GM12875 (cell line): Measurements from ENCODE around the gene TRDN.

ENCODE experiments used
- H3K4me3 ChIP-seq: one replicate; pipeline ENCODE4 v1.5.1; 2011; ENCODE audit warnings: low read depth, low read length, control low read depth
- TF ChIP-seq, protein P1 (sequence below): IDR thresholded peaks from 2 replicates; pipeline ENCODE4 v1.5.1; 2011; ENCODE audit warnings: low read depth, mild to moderate bottlenecking, control low read depth, inconsistent platforms, low read length, moderate library complexity, borderline replicate concordance; ENCODE audit not compliant: insufficient read depth

TRDN gene

DNA sequence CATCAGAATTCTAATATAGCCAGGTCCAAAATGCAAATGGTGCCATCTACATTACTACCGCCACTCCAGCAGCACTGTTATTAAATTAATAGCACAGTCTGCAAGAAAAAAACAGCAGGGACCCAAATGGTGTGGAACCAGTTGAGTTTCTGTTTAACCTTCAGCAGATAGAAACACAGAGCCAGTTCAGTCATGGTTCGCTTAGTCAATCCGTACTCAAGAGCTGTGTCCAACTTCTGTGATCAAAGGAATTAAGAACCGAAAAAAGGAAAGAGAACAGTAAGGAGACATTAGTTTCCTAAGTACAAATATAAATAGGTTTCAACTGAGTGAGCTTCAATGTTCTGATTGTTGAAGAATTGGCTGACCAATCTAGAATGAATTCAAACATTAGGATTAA, 107.7 kb downstream of the TRDN start:
- TF ChIP-seq, protein P1, sequence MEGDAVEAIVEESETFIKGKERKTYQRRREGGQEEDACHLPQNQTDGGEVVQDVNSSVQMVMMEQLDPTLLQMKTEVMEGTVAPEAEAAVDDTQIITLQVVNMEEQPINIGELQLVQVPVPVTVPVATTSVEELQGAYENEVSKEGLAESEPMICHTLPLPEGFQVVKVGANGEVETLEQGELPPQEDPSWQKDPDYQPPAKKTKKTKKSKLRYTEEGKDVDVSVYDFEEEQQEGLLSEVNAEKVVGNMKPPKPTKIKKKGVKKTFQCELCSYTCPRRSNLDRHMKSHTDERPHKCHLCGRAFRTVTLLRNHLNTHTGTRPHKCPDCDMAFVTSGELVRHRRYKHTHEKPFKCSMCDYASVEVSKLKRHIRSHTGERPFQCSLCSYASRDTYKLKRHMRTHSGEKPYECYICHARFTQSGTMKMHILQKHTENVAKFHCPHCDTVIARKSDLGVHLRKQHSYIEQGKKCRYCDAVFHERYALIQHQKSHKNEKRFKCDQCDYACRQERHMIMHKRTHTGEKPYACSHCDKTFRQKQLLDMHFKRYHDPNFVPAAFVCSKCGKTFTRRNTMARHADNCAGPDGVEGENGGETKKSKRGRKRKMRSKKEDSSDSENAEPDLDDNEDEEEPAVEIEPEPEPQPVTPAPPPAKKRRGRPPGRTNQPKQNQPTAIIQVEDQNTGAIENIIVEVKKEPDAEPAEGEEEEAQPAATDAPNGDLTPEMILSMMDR: no peak
- no peak overlapping the region for H3K4me3 ChIP-seq

DNA sequence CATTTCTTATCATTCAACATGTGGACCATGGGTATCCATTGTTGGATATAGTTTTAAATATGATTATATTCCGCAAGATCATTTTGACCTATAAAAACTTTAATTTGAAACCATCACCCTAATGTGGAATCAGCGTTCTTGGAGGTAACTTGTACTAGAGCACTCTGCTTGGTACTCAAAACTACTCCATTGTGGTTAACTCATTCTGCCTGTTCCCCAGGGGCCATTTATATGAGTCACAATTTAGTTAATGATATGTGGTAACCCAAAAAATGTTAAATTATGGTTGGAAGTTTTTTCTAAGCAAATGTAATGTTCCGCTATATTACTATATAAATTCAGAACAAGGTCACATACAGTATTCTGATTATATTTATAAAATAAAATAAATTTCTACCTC, 109.3 kb downstream of the TRDN start:
- TF ChIP-seq, protein P1: no peak
- no peak overlapping the region for H3K4me3 ChIP-seq

DNA sequence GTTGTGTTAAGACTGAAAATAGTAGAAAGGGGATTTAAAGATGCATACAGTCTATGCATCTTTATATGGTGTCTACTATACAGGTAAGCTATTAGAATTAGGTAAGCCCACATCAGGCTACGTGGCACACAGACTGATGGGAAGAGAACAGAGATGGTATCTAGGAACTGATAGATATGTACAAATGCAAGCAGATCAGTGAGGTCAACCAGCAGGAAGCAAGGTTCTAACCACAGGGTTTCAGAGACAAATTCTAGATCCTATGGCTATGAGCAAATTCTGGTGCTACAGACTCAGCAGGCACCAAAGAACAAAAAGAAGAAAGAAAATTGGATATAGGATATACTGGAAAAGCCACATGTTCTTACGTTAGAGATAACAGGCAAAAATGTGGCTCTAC, 110.6 kb downstream of the TRDN start:
- TF ChIP-seq, protein P1: no peak
- H3K4me3 ChIP-seq: no peak overlapping the region

DNA sequence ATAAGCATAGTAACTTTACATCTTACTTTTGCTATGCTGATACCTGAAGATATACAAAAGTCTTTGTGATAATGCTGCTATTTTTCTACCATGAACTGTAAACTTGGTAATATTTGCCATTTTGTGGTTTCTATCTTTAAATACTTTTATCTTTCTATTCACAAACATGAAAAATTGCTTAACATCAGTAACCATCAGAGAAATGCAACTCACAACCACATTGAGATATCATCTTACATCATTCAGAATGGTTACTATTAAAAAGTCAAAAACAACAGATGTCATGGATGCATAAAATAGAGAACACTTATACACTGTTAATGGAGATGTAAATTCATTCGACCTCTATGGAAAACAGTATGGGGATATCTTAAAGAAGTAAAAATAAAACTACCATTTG, 112.0 kb downstream of the TRDN start:
- TF ChIP-seq, protein P1: no peak
- no peak overlapping the region for H3K4me3 ChIP-seq

DNA sequence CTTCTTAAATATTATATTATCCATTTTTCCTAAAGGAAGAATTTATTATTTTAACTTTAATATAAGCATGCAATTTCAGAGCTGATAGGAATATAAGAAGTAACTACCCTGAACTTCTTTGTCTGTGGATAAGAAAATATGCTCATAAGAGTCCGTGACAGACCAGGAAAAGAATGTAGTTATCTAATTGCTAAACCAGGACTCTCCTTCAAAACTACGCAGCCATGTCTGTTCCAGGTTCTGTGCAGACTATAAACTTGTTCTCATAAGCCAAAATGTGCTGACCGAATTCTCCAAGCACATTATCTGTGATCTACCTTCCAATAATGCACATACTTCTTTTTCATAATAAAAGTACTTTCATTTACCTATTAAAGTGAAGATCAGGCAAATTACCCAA, 116.5 kb downstream of the TRDN start:
- TF ChIP-seq, protein P1: no peak
- no peak overlapping the region for H3K4me3 ChIP-seq

DNA sequence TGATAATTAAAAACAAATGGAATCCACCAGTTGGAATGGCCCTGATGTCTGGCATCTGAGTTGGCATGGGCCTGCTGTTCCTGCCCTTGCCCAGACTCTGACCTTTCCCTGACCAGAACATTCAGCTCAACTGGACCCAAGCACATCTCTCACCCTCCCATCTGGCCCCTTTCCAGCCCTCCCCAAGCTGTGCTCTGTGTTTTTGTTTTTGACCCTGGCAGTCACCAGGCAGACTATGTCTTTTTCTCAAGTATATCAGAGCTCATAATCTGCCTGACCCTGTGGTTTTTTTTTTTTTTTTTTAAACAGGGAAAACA, 117.6 kb downstream of the TRDN start:
- TF ChIP-seq, protein P1: no peak

DNA sequence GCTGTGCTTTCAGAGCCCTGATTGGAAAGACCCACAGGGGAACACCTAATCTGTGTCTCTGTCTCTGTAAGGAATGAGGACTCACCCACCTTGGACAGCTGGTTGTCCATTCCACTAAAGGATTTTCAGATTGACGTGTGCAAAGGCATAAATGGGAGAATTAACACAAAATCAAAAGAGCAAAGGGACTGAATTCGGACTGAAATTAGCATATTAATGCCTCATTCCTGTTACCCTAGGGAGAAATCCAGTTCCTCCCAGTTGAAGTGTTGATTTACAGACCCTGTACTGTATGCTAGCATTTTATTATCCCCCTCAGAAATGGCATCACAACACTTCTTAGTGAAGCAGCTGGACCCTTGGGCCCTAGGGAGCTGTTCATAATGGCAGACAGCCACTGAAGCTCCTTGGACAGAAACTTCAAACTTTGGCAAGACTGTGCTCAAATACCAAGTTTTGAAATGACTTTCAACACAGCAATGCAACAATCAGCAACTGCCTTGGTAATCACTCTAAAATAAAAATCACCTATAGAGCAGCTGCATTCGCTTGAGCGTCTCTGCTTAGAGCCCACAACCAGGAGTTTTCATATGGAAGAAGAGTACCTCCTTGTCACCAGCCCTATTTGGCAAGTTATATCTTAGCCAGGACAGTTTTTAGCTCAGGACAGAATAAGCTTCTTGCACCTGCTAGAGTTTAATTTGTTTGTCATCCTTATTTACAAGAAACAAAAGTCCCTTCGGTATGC, 118.1 kb downstream of the TRDN start:
- TF ChIP-seq, protein P1: no peak
- H3K4me3 ChIP-seq: no peak overlapping the region

More for the DNA sequence above, 117.6 kb downstream of the TRDN start:
- no peak overlapping the region for H3K4me3 ChIP-seq
